GM12891 (cell line): ENCODE results near the gene DUS2.

ENCODE experiments used
- PAX5 ChIP-seq: IDR thresholded peaks from 2 replicates; pipeline ENCODE4 v1.6.1; 2011; ENCODE audit warnings: low read length, moderate library complexity, mild to moderate bottlenecking; ENCODE audit not compliant: insufficient read depth, severe bottlenecking
- POLR2A ChIP-seq: IDR thresholded peaks from 2 replicates; pipeline ENCODE4 v1.6.1; 2011; ENCODE audit warnings: low read depth, low read length, control low read depth
- POLR2AphosphoS5 ChIP-seq: IDR thresholded peaks from 2 replicates; pipeline ENCODE4 v1.6.1; 2011; ENCODE audit warnings: low read depth, low read length, control low read depth
- POU2F2 ChIP-seq: IDR thresholded peaks from 2 replicates; pipeline ENCODE4 v1.6.1; 2011; ENCODE audit warnings: low read depth, mild to moderate bottlenecking, control low read depth, low read length, moderate library complexity
- TAF1 ChIP-seq: IDR thresholded peaks from 2 replicates; pipeline ENCODE4 v1.6.1; 2011; ENCODE audit warnings: low read depth, low read length, control low read depth

- no peak for TF ChIP-seq POLR2A
- TF ChIP-seq POLR2AphosphoS5: no peak
- no peak for TF ChIP-seq POU2F2
- TF ChIP-seq TAF1: no peak
- no peak for TF ChIP-seq PAX5
Observed at GRCh38 chr16:68083861-68084503, 60.9 kb downstream of the DUS2 start.
